ENCODE measurements around the gene ZC2HC1B.

ZC2HC1B gene

DNA sequence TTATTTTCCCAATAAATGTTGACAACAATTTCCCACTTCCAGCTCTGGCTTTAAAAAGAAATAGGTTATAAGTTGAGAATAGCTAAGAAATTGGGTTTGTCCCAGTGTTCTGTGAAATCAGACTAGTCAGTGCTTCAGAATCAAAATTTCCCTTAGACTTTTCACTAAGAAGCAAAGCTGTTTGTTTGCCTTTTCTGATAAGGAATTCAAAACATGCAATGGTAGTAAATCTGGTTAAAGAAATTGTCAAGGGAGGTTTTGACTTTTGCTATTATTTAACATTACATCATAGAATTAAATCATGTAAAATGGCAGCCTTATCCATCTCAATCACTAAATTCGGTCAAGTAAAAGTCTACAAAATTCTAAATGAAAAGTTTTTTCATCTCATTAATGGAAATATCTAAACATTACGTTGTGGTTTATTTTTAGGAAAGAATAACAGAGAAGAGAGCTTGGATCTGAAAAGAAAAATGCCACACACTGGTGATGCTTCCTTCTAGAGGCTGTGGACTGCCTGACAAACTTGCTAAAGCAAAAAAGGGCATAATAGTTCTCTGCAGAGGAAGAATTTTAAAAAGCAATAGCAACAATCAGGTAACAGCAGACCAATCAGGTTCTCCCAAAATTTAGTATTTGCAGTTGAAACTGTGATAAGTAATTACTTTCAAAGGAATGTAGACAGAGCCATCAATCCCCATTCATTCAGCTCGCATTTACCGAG lies 107.4 kb downstream of the ZC2HC1B start:
- no peak overlapping the region for H3K27ac ChIP-seq
- no peak for TF ChIP-seq ZFX (IDR thresholded peaks at IDR 0.05; ENCODE audit: borderline replicate concordance)
- TF ChIP-seq, protein P1, sequence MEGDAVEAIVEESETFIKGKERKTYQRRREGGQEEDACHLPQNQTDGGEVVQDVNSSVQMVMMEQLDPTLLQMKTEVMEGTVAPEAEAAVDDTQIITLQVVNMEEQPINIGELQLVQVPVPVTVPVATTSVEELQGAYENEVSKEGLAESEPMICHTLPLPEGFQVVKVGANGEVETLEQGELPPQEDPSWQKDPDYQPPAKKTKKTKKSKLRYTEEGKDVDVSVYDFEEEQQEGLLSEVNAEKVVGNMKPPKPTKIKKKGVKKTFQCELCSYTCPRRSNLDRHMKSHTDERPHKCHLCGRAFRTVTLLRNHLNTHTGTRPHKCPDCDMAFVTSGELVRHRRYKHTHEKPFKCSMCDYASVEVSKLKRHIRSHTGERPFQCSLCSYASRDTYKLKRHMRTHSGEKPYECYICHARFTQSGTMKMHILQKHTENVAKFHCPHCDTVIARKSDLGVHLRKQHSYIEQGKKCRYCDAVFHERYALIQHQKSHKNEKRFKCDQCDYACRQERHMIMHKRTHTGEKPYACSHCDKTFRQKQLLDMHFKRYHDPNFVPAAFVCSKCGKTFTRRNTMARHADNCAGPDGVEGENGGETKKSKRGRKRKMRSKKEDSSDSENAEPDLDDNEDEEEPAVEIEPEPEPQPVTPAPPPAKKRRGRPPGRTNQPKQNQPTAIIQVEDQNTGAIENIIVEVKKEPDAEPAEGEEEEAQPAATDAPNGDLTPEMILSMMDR (IDR thresholded peaks at IDR 0.05): no peak

DNA sequence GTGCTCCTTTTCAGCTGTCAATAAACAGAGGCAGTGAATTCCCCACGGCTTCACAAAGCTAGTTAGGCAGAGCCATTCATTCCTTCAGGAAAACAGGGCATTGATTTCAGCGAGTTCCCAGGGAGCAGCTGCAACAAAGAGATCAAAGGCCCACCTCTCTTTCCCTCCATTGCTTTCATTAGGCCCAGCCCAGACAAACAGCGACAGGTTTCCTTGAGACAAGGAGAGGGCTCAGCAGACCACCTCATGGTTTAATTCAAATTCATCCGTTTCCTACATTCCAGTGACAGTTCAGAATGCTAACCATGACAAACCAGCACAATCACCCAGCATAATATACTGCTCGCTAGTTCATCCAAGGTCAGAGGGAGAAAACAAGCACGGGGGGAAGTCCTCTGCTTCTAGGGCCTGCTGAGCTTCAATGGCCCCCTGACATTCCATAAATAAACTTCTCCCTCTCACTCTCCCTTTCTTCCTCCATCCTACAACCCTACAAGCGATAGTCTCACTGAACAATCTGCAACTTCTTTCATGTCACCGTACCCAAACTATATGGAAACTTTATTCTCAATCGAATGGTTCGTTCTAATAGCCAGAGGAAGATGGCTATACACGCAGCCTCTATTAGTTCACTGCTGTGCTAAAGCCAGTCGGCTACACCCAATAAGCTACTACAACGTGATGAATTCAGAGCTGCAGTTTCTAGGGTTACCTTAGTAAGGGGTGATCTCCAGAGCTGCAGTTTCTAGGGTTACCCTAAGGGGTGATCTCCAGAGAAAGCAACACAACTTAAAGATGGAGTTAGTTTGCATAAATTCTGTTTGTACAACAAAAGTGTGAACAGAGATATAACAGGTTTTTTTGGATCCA lies 109.1 kb downstream of the ZC2HC1B start:
- TF ChIP-seq, protein P1 (IDR thresholded peaks at IDR 0.05): no peak
- TF ChIP-seq ZFX (IDR thresholded peaks at IDR 0.05; ENCODE audit: borderline replicate concordance): no peak
- H3K27ac ChIP-seq: no peak overlapping the region

DNA sequence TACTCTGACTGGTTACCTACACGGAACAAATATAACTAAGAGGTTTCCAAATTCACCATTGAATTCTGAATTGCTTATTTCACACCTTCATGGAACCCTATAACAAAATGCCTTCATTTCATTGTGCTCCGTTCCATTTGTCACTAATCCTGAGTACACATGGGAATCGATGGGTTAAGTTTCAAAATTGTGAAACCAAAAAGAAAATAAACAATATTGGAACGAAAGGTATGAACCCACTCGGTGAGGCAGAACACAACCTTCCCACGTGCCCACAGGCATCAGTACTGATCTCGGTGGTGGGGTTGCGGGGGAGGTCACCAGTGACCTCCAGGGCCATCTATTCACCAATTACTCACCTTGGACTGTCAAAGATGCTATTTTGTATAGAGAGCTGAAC lies 109.8 kb downstream of the ZC2HC1B start:
- no peak for TF ChIP-seq ZFX (IDR thresholded peaks at IDR 0.05; ENCODE audit: borderline replicate concordance)
- TF ChIP-seq, protein P1 (IDR thresholded peaks at IDR 0.05): no peak

DNA sequence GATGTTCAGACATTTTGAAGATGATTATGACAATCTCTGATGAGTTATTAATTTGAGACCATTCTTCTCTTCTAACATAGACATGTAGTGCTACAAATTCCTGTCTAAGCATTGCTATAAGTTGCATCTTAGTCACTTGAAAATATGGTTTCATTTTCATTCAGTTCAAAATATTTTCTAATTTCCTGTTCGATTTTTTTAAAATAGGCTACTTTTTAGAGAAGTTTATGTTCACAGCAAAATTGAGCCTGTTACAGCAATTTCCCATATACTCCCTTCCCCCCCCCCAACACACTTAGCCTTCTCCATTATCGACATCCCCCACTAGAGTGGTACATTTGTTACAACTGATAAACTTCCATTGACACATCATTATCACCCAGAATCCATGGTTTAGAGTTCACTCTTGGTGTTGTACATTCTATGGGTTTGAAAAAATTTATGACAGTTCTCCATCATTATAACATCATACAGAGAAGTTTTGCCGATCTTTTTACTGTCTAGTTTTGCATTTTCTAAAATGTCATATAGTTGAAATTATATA lies 112.6 kb downstream of the ZC2HC1B start:
- TF ChIP-seq, protein P1 (IDR thresholded peaks at IDR 0.05): no peak
- TF ChIP-seq ZFX (IDR thresholded peaks at IDR 0.05; ENCODE audit: borderline replicate concordance): no peak
- H3K27ac ChIP-seq: no peak overlapping the region

More for the DNA sequence above, 109.8 kb downstream of the ZC2HC1B start:
- H3K27ac ChIP-seq: no peak overlapping the region

DNA sequence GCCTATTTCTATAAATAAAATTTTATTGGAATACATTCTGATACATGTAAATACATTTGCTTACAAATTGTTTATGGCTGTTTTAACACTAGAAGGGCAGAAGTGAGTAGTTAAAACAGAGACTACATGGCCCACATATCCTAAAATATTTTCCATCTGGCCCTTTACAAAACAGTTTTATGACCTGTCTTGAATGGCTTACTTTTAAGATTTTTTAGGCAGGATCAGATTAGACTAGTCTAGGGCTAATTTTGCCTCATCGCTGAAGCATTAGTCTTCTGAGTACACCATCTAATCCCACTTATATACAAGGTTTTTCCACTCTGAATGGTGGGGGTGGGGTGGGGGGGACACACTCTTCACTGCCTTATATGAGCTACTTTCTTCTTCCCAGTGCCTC lies 116.6 kb downstream of the ZC2HC1B start:
- TF ChIP-seq, protein P1 (IDR thresholded peaks at IDR 0.05): no peak
- TF ChIP-seq ZFX (IDR thresholded peaks at IDR 0.05; ENCODE audit: borderline replicate concordance): no peak
- H3K27ac ChIP-seq: no peak overlapping the region

DNA sequence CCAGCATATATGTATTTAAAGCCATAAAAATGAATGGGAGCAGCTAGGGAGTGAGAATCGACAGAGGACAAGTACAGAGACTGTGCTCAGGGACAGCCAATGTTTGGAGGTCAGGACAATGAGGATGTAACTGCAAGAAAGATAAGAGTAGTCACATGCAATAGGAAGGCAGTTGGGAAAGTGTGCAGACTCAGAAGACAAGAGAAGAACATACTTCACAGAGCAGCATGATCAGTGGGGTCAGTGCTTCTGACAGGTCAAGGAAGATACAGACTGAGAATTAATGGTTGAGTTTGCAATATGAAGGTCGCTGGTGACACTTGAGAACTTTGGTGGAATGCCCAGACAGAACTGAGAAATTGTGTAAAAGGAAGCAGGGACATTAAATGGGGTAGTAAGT lies 118.7 kb downstream of the ZC2HC1B start:
- TF ChIP-seq ZFX (IDR thresholded peaks at IDR 0.05; ENCODE audit: borderline replicate concordance): no peak
- TF ChIP-seq, protein P1 (IDR thresholded peaks at IDR 0.05): no peak
- H3K27ac ChIP-seq: no peak overlapping the region

Data from 22Rv1 (cell line).